C4-2B (cell line): ENCODE measurements around the gene EIF5A.

Experiments
- ZFX ChIP-seq: fragments of 450-650 bp; IDR thresholded peaks from 2 replicates; pipeline ENCODE4 v1.6.1; 2017
- TF ChIP-seq, protein P1 (sequence below): fragments of 450-650 bp; conservative IDR thresholded peaks from 2 replicates; pipeline ENCODE4 v1.5.1; 2017; ENCODE audit warnings: mild to moderate bottlenecking

DNA sequence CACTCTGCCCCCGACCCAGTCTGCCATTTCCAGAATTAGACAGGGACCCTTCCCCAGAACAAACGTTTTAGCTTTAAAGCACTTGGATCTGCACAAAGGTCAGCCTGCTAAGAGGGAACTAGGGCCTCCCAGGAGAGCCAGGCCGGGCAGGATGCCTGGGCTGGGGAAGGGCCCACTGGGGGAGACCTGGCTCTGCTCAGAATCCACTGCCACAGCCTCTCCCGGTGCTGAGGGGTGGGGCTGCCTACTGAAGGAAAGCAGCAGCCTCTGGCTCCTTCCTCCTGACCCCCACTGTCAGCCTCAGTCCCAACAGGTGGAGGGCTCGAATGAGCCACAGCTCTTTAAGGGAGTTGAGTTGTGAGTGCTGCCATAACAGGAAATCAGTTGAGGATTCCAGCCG lies 14.7 kb upstream of the EIF5A start:
- TF ChIP-seq, protein P1, sequence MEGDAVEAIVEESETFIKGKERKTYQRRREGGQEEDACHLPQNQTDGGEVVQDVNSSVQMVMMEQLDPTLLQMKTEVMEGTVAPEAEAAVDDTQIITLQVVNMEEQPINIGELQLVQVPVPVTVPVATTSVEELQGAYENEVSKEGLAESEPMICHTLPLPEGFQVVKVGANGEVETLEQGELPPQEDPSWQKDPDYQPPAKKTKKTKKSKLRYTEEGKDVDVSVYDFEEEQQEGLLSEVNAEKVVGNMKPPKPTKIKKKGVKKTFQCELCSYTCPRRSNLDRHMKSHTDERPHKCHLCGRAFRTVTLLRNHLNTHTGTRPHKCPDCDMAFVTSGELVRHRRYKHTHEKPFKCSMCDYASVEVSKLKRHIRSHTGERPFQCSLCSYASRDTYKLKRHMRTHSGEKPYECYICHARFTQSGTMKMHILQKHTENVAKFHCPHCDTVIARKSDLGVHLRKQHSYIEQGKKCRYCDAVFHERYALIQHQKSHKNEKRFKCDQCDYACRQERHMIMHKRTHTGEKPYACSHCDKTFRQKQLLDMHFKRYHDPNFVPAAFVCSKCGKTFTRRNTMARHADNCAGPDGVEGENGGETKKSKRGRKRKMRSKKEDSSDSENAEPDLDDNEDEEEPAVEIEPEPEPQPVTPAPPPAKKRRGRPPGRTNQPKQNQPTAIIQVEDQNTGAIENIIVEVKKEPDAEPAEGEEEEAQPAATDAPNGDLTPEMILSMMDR: no peak
- no peak for TF ChIP-seq ZFX
